ENCODE data around the gene IFI6.

GRCh38 chr1:27633298-27633610 is 38.7 kb downstream of the IFI6 start:
- TF ChIP-seq, protein P1, sequence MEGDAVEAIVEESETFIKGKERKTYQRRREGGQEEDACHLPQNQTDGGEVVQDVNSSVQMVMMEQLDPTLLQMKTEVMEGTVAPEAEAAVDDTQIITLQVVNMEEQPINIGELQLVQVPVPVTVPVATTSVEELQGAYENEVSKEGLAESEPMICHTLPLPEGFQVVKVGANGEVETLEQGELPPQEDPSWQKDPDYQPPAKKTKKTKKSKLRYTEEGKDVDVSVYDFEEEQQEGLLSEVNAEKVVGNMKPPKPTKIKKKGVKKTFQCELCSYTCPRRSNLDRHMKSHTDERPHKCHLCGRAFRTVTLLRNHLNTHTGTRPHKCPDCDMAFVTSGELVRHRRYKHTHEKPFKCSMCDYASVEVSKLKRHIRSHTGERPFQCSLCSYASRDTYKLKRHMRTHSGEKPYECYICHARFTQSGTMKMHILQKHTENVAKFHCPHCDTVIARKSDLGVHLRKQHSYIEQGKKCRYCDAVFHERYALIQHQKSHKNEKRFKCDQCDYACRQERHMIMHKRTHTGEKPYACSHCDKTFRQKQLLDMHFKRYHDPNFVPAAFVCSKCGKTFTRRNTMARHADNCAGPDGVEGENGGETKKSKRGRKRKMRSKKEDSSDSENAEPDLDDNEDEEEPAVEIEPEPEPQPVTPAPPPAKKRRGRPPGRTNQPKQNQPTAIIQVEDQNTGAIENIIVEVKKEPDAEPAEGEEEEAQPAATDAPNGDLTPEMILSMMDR (IDR thresholded peaks at IDR 0.05), result no peak
- TF ChIP-seq POLR2A (IDR thresholded peaks at IDR 0.05), result no peak

Measured in thyroid gland (tissue), 4 donors.